Neuronal stem cell (in vitro differentiated cells): ENCODE results near the gene RAD51B.

Experiments used
- DNase-seq: peaks from one replicate; pipeline ENCODE4 v3.0.0-alpha.2; 2013; ENCODE audit warnings: low spot score
- H2AFZ ChIP-seq: one replicate; pipeline ENCODE4 v1.6.1; 2013; ENCODE audit warnings: mild to moderate bottlenecking, low read length, inconsistent platforms
- H2AK5ac ChIP-seq: 2 replicates; pipeline ENCODE4 v1.6.1; 2013; ENCODE audit warnings: low read depth, mild to moderate bottlenecking, inconsistent platforms, low read length, moderate library complexity, mixed read lengths
- H2BK120ac ChIP-seq: 2 replicates; pipeline ENCODE4 v1.6.1; 2013; ENCODE audit warnings: low read depth, mild to moderate bottlenecking, inconsistent platforms, low read length, moderate library complexity, mixed read lengths
- H2BK12ac ChIP-seq: one replicate; pipeline ENCODE4 v1.6.1; 2013; ENCODE audit warnings: low read length, inconsistent platforms
- H2BK15ac ChIP-seq: 2 replicates; pipeline ENCODE4 v1.6.1; 2013; ENCODE audit warnings: mild to moderate bottlenecking, low read length, inconsistent platforms, mixed read lengths
- H2BK5ac ChIP-seq: one replicate; pipeline ENCODE4 v1.6.1; 2013; ENCODE audit warnings: inconsistent platforms, mild to moderate bottlenecking, low read length, moderate library complexity
- H3K14ac ChIP-seq: one replicate; pipeline ENCODE4 v1.6.1; 2013; ENCODE audit warnings: low read length, inconsistent platforms
- H3K18ac ChIP-seq: 2 replicates; pipeline ENCODE4 v1.6.1; 2013; ENCODE audit warnings: low read length, inconsistent platforms
- H3K23ac ChIP-seq: 2 replicates; pipeline ENCODE4 v1.6.1; 2013; ENCODE audit warnings: low read depth, mild to moderate bottlenecking, mixed read lengths, low read length, inconsistent platforms; ENCODE audit not compliant: poor library complexity
- H3K27ac ChIP-seq: replicated peaks from 3 replicates; pipeline ENCODE4 v1.5.1; 2013; ENCODE audit warnings: low read length, inconsistent platforms
- H3K27me3 ChIP-seq, 3 experiments: 2 replicates each; pipeline ENCODE4 v1.6.1; 2013; ENCODE audit warnings: low read length in 3 of 3, mild to moderate bottlenecking in 2 of 3, inconsistent platforms in 1 of 3, low read depth in 1 of 3, mixed read lengths in 1 of 3, moderate library complexity in 1 of 3; ENCODE audit not compliant: control insufficient read depth in 3 of 3, insufficient read depth in 3 of 3
- H3K36me3 ChIP-seq, 2 donors: replicated peaks in 1 of 2; 2 replicates each; pipeline ENCODE4 v1.6.1; 2013; ENCODE audit warnings: low read length in 2 of 2; ENCODE audit not compliant: control insufficient read depth in 2 of 2, insufficient read depth in 2 of 2
- H3K4ac ChIP-seq: 2 replicates; pipeline ENCODE4 v1.6.1; 2013; ENCODE audit warnings: inconsistent platforms, mild to moderate bottlenecking, low read length, moderate library complexity
- H3K4me1 ChIP-seq, 2 donors: 1 replicate in 1 of 2; 2 replicates in 1 of 2; pipeline ENCODE4 v1.6.1; 2013; ENCODE audit warnings: low read length in 2 of 2, low read depth in 1 of 2; ENCODE audit not compliant: control insufficient read depth in 2 of 2, insufficient read depth in 1 of 2
- H3K4me2 ChIP-seq: one replicate; pipeline ENCODE4 v1.6.1; 2013; ENCODE audit warnings: mild to moderate bottlenecking, low read length, inconsistent platforms; ENCODE audit not compliant: insufficient read depth, poor library complexity, severe bottlenecking
- H3K4me3 ChIP-seq, 2 donors: 2 replicates each; pipeline ENCODE4 v1.5.1; 2013; ENCODE audit warnings: low read length in 2 of 2, mild to moderate bottlenecking in 2 of 2, inconsistent platforms in 1 of 2, moderate library complexity in 1 of 2
- H3K79me1 ChIP-seq: one replicate; pipeline ENCODE4 v1.6.1; 2013; ENCODE audit warnings: low read depth, mild to moderate bottlenecking, inconsistent platforms, low read length, moderate library complexity
- H3K9ac ChIP-seq: one replicate; pipeline ENCODE4 v1.6.1; 2013; ENCODE audit warnings: mild to moderate bottlenecking, low read depth, low read length, inconsistent platforms; ENCODE audit not compliant: poor library complexity
- H3K9me3 ChIP-seq, 2 donors: replicated peaks in 1 of 2; 2 replicates each; pipeline versions ENCODE3 to v1.6.1; 2013; ENCODE audit warnings: low read length in 2 of 2, mild to moderate bottlenecking in 2 of 2, inconsistent platforms in 1 of 2, low read depth in 1 of 2, mixed read lengths in 1 of 2, moderate library complexity in 1 of 2; ENCODE audit not compliant: control insufficient read depth in 2 of 2, insufficient read depth in 1 of 2
- H4K8ac ChIP-seq: one replicate; pipeline ENCODE4 v1.6.1; 2013; ENCODE audit warnings: low read depth, mild to moderate bottlenecking, inconsistent platforms, low read length, moderate library complexity
- H4K91ac ChIP-seq: one replicate; pipeline ENCODE4 v1.6.1; 2013; ENCODE audit warnings: low read length, low read depth, mild to moderate bottlenecking, inconsistent platforms; ENCODE audit not compliant: poor library complexity
- WGBS, 2 donors: extraction: QIAGEN DNeasy Blood & Tissue Kit; methylation state at CpG; one replicate each; pipeline ENCODE4 v1.1.7; 2013; ENCODE audit warnings: missing lambda C conversion rate in 2 of 2, mixed read lengths in 1 of 2; ENCODE audit not compliant: insufficient read length in 2 of 2, insufficient replicate concordance in 1 of 2; ENCODE audit errors: extremely low coverage in 2 of 2; 5-methylcytosine and 5-hydroxymethylcytosine counted together

RAD51B gene

GRCh38 chr14:68041876-68042354 lies 222.3 kb downstream of the RAD51B start:
- Histone ChIP-seq H3K4me3 (no peak overlapping the region), H3K79me1 (no peaks in the 10 kb centered on the region), H3K14ac (no peak overlapping the region), H3K18ac (no peak overlapping the region), H3K4me2 (no peak overlapping the region), H3K23ac (no peak overlapping the region), H3K4ac (no peak overlapping the region), H3K9ac (no peak overlapping the region), H2BK5ac (no peak overlapping the region), H2BK12ac (no peak overlapping the region), H3K36me3 (no peaks in the 10 kb centered on the region), H3K9me3 (no peaks in the 10 kb centered on the region), H3K4me1 (peaks cover 8 to 29% of the 10 kb centered on the region in 2 donors), H2AFZ (no peak overlapping the region), H4K8ac (no peak overlapping the region), H3K27ac (no peak overlapping the region), H4K91ac (no peak overlapping the region), H2BK15ac (no peak overlapping the region), H2BK120ac (no peak overlapping the region), H2AK5ac (no peak overlapping the region), H3K27me3 (no peaks in the 10 kb centered on the region)
- DNase-seq: no peak
- WGBS, 2 donors: no CpG with 5 or more reads among the region's 3 CpGs

DNA sequence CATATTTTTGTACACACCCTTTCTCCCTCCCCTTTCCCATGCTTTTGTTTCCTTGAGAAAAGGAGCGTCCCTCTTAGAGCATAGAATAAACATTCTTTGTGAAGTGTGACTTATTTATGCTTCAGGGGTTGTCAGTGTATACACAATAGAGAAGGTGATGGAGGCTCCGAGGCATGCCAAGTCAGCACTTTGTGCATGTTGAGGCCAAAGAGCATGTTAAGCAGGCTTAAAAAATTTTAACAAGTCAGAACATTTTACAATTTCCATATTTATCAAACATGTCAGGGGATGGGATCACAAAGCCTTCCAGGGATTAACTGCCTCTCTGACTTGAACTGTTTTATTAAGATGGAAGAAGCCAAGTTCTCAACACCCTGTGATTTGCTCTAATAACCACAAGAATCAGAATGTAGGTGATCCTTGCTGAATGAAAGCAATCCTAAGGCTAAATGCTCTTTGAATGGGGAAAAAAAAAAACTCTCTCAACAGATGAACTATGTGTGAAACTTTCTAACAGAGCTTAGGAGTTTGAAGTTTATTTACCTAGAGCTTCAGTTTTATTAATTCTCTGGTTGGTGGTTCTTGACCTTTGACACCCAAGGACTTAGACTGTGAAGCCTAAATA lies 223.1 kb downstream of the RAD51B start:
- no peak overlapping the region for H3K4me3 ChIP-seq
- H2BK5ac ChIP-seq: no peak overlapping the region
- H3K18ac ChIP-seq: no peak overlapping the region
- H3K4me1 ChIP-seq: peaks cover 8 to 29% of the 10 kb centered on the region in 2 donors
- H2BK120ac ChIP-seq: no peak overlapping the region
- H3K79me1 ChIP-seq: no peaks in the 10 kb centered on the region
- no peak overlapping the region for H4K91ac ChIP-seq
- no peak overlapping the region for H2AK5ac ChIP-seq
- H4K8ac ChIP-seq: no peak overlapping the region
- H3K4me2 ChIP-seq: no peak overlapping the region
- no peak overlapping the region for H3K4ac ChIP-seq
- no CpG with 5 or more reads among the region's 2 CpGs for WGBS, 2 donors
- no peak overlapping the region for H3K9ac ChIP-seq
- no peak overlapping the region for H2BK12ac ChIP-seq
- no peaks in the 10 kb centered on the region for H3K36me3 ChIP-seq
- no peak overlapping the region for H3K14ac ChIP-seq
- H3K27me3 ChIP-seq: no peaks in the 10 kb centered on the region
- peak; percentile 32 for DNase-seq
- H2BK15ac ChIP-seq: no peak overlapping the region
- H3K23ac ChIP-seq: no peak overlapping the region
- no peak overlapping the region for H2AFZ ChIP-seq
- peak overlapping the region; percentile 38 for H3K27ac ChIP-seq
- H3K9me3 ChIP-seq: no peaks in the 10 kb centered on the region

- Histone ChIP-seq H2AFZ (peak overlapping the region; percentile 67), H3K9ac (no peak overlapping the region), H2BK12ac (no peak overlapping the region), H3K36me3 (no peaks in the 10 kb centered on the region), H3K4me1 (peaks cover 8 to 29% of the 10 kb centered on the region in 2 donors), H4K91ac (no peak overlapping the region), H2AK5ac (no peak overlapping the region), H3K27me3 (no peaks in the 10 kb centered on the region), H3K4ac (no peak overlapping the region), H3K18ac (no peak overlapping the region), H4K8ac (no peak overlapping the region), H3K4me2 (no peak overlapping the region), H3K27ac (no peak overlapping the region), H2BK15ac (no peak overlapping the region), H2BK5ac (no peak overlapping the region), H3K9me3 (no peaks in the 10 kb centered on the region), H2BK120ac (no peak overlapping the region), H3K14ac (no peak overlapping the region), H3K4me3 (no peak overlapping the region), H3K23ac (no peak overlapping the region), H3K79me1 (no peaks in the 10 kb centered on the region)
- no peak for DNase-seq
Observed at GRCh38 chr14:68043752-68044151, 224.2 kb downstream of the RAD51B start.

DNA sequence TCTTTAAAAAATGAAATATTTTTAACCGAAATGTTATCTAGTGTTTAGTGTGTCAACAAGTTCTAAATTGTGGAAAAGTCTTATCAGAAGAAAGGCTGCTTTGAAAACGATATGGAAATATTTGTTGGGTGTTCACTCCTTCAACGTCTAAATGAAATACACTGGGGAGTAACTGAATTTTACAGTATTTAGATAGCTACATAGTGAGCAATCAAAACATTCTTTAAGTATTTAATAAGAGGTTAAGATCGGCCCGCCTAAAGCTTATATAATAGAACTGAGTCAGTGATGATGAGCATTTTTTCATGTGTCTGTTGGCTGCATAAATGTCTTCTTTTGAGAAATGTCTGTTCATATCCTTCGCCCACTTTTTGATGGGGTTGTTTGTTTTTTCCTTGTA lies 228.3 kb downstream of the RAD51B start:
- Histone ChIP-seq H2BK15ac (no peak overlapping the region), H4K8ac (no peak overlapping the region), H3K9ac (no peak overlapping the region), H3K18ac (no peak overlapping the region), H3K36me3 (no peaks in the 10 kb centered on the region), H4K91ac (no peak overlapping the region), H2AFZ (no peak overlapping the region), H2BK120ac (no peak overlapping the region), H3K79me1 (no peaks in the 10 kb centered on the region), H3K4me1 (peaks cover 2 to 15% of the 10 kb centered on the region in 2 donors), H3K4me3 (no peak overlapping the region), H3K27me3 (no peaks in the 10 kb centered on the region), H2BK5ac (no peak overlapping the region), H3K27ac (no peak overlapping the region), H3K4ac (no peak overlapping the region), H2BK12ac (no peak overlapping the region), H2AK5ac (no peak overlapping the region), H3K14ac (no peak overlapping the region), H3K23ac (no peak overlapping the region), H3K4me2 (no peak overlapping the region), H3K9me3 (no peaks in the 10 kb centered on the region)
- DNase-seq: no peak
- WGBS, 2 donors: no CpG with 5 or more reads among the region's 6 CpGs
